Measurements from ENCODE around the gene IGF2BP1.

Gene IGF2BP1

GRCh38 chr17:49104511-49105074, 107.4 kb downstream of the IGF2BP1 start:
- no peak for DNase-seq

All from GOT3 (cell line).